Measurements from ENCODE around the gene CEP68.
"Not testable (repeated sequence)": the region's sequence is repeated elsewhere in the genome, so short reads cannot be mapped to it uniquely, and the experiment has no call there.

CEP68 gene

DNA sequence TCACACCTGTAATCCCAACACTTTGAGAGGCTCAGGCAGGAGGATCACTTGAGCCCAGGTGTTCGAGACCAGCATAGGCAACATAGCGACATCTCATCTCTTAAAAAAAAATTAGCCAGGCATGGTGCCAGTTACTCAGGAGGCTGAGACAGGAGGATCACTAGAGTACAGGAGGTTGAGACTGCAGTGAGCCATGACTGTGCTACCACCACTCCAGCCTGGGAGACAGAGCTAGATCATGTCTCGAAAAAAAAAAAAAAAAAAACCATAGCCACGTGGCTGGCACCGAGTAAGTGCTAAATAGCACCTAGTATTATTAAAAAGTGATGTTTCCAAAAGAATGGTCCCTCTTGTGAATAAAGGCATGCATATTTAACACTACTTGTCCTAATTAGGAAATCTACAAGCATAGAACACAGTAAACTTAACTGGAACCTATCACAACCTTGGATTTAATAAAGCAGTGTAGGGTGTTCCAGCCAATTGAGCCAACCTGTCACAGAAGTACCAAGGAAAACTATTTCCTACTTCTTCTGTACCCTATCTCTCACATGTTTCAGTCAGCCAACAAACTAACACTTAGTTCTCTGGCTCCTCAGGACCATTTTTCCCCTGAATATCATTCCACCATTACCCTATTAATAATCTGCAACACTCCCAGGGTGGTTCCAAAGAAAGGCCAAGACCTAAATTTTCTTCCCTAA is 64.9 kb downstream of the CEP68 start:
- TF ChIP-seq, protein P1, sequence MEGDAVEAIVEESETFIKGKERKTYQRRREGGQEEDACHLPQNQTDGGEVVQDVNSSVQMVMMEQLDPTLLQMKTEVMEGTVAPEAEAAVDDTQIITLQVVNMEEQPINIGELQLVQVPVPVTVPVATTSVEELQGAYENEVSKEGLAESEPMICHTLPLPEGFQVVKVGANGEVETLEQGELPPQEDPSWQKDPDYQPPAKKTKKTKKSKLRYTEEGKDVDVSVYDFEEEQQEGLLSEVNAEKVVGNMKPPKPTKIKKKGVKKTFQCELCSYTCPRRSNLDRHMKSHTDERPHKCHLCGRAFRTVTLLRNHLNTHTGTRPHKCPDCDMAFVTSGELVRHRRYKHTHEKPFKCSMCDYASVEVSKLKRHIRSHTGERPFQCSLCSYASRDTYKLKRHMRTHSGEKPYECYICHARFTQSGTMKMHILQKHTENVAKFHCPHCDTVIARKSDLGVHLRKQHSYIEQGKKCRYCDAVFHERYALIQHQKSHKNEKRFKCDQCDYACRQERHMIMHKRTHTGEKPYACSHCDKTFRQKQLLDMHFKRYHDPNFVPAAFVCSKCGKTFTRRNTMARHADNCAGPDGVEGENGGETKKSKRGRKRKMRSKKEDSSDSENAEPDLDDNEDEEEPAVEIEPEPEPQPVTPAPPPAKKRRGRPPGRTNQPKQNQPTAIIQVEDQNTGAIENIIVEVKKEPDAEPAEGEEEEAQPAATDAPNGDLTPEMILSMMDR (IDR thresholded peaks at IDR 0.05; ENCODE audit: insufficient read depth, low read depth, low read length, missing control alignments) = no peak
- H3K4me3 ChIP-seq (ENCODE audit: low read length) = no peak overlapping the region
- no peak for DNase-seq (ENCODE audit: low read depth)

- H3K4me3 ChIP-seq (ENCODE audit: low read length) = no peak overlapping the region
- DNase-seq (ENCODE audit: low read depth) = no peak
- TF ChIP-seq, protein P1 (IDR thresholded peaks at IDR 0.05; ENCODE audit: insufficient read depth, low read depth, low read length, missing control alignments) = no peak
Measured at GRCh38 chr2:65122313-65122712, 66.1 kb downstream of the CEP68 start.

GRCh38 chr2:65125457-65125856 is 69.2 kb downstream of the CEP68 start:
- DNase-seq (ENCODE audit: low read depth) = peak; percentile 22
- not testable (repeated sequence) for H3K4me3 ChIP-seq (ENCODE audit: low read length)

DNA sequence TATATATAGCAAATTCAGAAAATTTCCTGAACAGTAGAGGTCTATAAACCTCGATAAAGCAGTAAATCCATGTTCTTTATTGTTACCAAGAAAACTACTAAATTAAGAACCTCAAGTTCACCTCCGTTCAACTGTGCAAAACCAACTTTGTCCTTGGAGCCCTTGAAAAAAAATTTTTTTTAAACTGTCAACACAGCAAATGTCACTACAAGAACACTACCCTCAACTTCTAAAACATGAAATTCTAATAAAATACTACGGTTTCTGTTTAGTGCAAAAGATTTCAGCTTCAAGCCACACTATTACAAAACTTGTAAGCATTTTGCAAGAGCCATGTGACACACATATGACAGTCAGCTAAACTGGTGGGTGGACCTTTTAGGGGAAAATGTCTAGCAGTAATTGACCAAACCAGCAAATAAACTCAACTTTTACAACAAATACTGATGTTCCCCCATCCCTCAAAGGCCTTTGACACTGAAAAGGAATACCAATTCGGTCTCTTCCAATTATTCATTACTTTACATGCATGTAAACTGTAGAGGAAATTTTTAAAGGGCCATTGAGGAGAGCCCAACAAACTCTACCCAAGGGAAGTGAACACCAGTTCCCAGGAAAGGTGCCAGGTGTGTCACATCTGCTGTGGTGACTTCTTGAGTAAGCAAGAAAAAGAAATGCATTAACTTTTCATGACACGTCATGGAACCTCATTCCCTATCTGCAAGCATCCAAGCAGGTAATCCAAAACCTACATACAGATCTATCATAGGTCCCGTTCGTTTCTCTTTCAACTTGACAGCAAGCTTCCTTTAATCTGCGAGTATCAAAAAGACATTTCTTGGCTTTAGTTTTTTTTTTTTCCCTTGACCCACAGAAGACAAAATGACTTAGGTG is 72.3 kb downstream of the CEP68 start:
- H3K4me3 ChIP-seq (ENCODE audit: low read length) = peak overlapping the region; percentile 99
- TF ChIP-seq, protein P1 (IDR thresholded peaks at IDR 0.05; ENCODE audit: insufficient read depth, low read depth, low read length, missing control alignments) = no peak
- peak; percentile 59 for DNase-seq (ENCODE audit: low read depth)

- TF ChIP-seq, protein P1 (IDR thresholded peaks at IDR 0.05; ENCODE audit: insufficient read depth, low read depth, low read length, missing control alignments) = no peak
- DNase-seq (ENCODE audit: low read depth) = peak; percentile 14
- H3K4me3 ChIP-seq (ENCODE audit: low read length) = peak overlapping the region; percentile 99
Measured at GRCh38 chr2:65129286-65129825, 73.1 kb downstream of the CEP68 start.

GRCh38 chr2:65129826-65130663 is 73.8 kb downstream of the CEP68 start, which contains the start of gene RAB1A:
Gene RAB1A (minus strand): TSS chr2:65130106. CDS start chr2:65129915, 191 bp downstream.
- TF ChIP-seq, protein P1 (IDR thresholded peaks at IDR 0.05; ENCODE audit: insufficient read depth, low read depth, low read length, missing control alignments) = peak; percentile 38
- peak; percentile 100 for DNase-seq (ENCODE audit: low read depth)
- peak within 1 kb of the TSS; percentile 99 for H3K4me3 ChIP-seq (ENCODE audit: low read length)

Measured in epithelial cell of esophagus (primary cell).